ENCODE measurements around the gene CNOT6.

Gene CNOT6

GRCh38 chr5:180598797-180599589, 104.8 kb downstream of the CNOT6 start:
- no peaks in the 10 kb centered on the region for H3K36me3 Mint-ChIP-seq
- ATAC-seq (replicated peaks) = no peak
- peaks cover 0 to 2% of the 10 kb centered on the region in 2 donors for H3K9me3 Mint-ChIP-seq
- no peak for DNase-seq
- H3K4me3 Mint-ChIP-seq = no peak overlapping the region
- no peaks in the 10 kb centered on the region for H3K4me1 Mint-ChIP-seq
- H3K27me3 Mint-ChIP-seq = peaks cover 2 to 11% of the 10 kb centered on the region in 2 donors
- no peak overlapping the region for H3K27ac Mint-ChIP-seq

- Mint-ChIP-seq H3K36me3 (no peaks in the 10 kb centered on the region), H3K27me3 (peaks cover 0 to 6% of the 10 kb centered on the region in 2 donors), H3K4me1 (no peaks in the 10 kb centered on the region), H3K4me3 (no peak overlapping the region), H3K9me3 (peaks cover 0 to 2% of the 10 kb centered on the region in 2 donors), H3K27ac (no peak overlapping the region)
- no peak for ATAC-seq (replicated peaks)
- no peak for DNase-seq
Measured at GRCh38 chr5:180599590-180599914, 105.4 kb downstream of the CNOT6 start.

- H3K27me3 Mint-ChIP-seq = peaks cover 0 to 5% of the 10 kb centered on the region in 2 donors
Measured at GRCh38 chr5:180599981-180600553, 105.9 kb downstream of the CNOT6 start.

GRCh38 chr5:180600554-180601041, 106.4 kb downstream of the CNOT6 start:
- Mint-ChIP-seq H3K27me3 (peaks cover 0 to 5% of the 10 kb centered on the region in 2 donors), H3K9me3 (no peaks in the 10 kb centered on the region), H3K27ac (no peak overlapping the region), H3K4me3 (no peak overlapping the region), H3K36me3 (no peaks in the 10 kb centered on the region), H3K4me1 (no peaks in the 10 kb centered on the region)
- no peak for DNase-seq
- ATAC-seq (replicated peaks) = no peak

More at GRCh38 chr5:180599981-180600553, 105.9 kb downstream of the CNOT6 start:
- ATAC-seq (replicated peaks) = no peak
- no peaks in the 10 kb centered on the region for H3K36me3 Mint-ChIP-seq
- no peaks in the 10 kb centered on the region for H3K9me3 Mint-ChIP-seq
- H3K4me1 Mint-ChIP-seq = no peaks in the 10 kb centered on the region
- H3K4me3 Mint-ChIP-seq = no peak overlapping the region
- no peak for DNase-seq
- no peak overlapping the region for H3K27ac Mint-ChIP-seq

- Mint-ChIP-seq H3K27ac (no peak overlapping the region), H3K4me1 (no peaks in the 10 kb centered on the region), H3K4me3 (no peak overlapping the region), H3K27me3 (peaks cover 0 to 5% of the 10 kb centered on the region in 2 donors), H3K9me3 (no peaks in the 10 kb centered on the region), H3K36me3 (no peaks in the 10 kb centered on the region)
- no peak for ATAC-seq (replicated peaks)
- no peak for DNase-seq
Measured at GRCh38 chr5:180601591-180602480, 107.7 kb downstream of the CNOT6 start.

- Mint-ChIP-seq H3K27me3 (peaks cover 0 to 5% of the 10 kb centered on the region in 2 donors), H3K4me1 (no peaks in the 10 kb centered on the region), H3K36me3 (no peaks in the 10 kb centered on the region), H3K9me3 (no peaks in the 10 kb centered on the region), H3K4me3 (no peak overlapping the region), H3K27ac (no peak overlapping the region)
- DNase-seq (no peak), ATAC-seq (replicated peaks) (no peak)
Measured at GRCh38 chr5:180602481-180603075, 108.4 kb downstream of the CNOT6 start.

GRCh38 chr5:180603076-180603594, 109.0 kb downstream of the CNOT6 start:
- no peak for DNase-seq
- H3K9me3 Mint-ChIP-seq = no peaks in the 10 kb centered on the region
- H3K36me3 Mint-ChIP-seq = no peaks in the 10 kb centered on the region
- no peak overlapping the region for H3K27ac Mint-ChIP-seq
- no peak for ATAC-seq (replicated peaks)
- H3K27me3 Mint-ChIP-seq = peaks cover 0 to 5% of the 10 kb centered on the region in 2 donors
- H3K4me3 Mint-ChIP-seq = no peak overlapping the region
- no peaks in the 10 kb centered on the region for H3K4me1 Mint-ChIP-seq

GRCh38 chr5:180604271-180604670, 110.1 kb downstream of the CNOT6 start:
- ATAC-seq (replicated peaks) (no peak), DNase-seq (no peak)
- Mint-ChIP-seq H3K9me3 (no peaks in the 10 kb centered on the region), H3K4me1 (no peaks in the 10 kb centered on the region), H3K27me3 (peaks cover 0 to 5% of the 10 kb centered on the region in 2 donors), H3K4me3 (no peak overlapping the region), H3K36me3 (no peaks in the 10 kb centered on the region), H3K27ac (no peak overlapping the region)

GRCh38 chr5:180605554-180606214, 111.5 kb downstream of the CNOT6 start:
- H3K4me3 Mint-ChIP-seq = no peak overlapping the region
- no peaks in the 10 kb centered on the region for H3K36me3 Mint-ChIP-seq
- DNase-seq (no peak), ATAC-seq (replicated peaks) (peak; percentile 38 to 61)
- H3K27me3 Mint-ChIP-seq = peaks cover 0 to 3% of the 10 kb centered on the region in 2 donors
- H3K4me1 Mint-ChIP-seq = no peaks in the 10 kb centered on the region
- H3K9me3 Mint-ChIP-seq = no peaks in the 10 kb centered on the region
- H3K27ac Mint-ChIP-seq = no peak overlapping the region

GRCh38 chr5:180606215-180606785, 112.1 kb downstream of the CNOT6 start:
- Mint-ChIP-seq H3K4me1 (no peaks in the 10 kb centered on the region), H3K27ac (no peak overlapping the region), H3K9me3 (no peaks in the 10 kb centered on the region), H3K36me3 (no peaks in the 10 kb centered on the region), H3K27me3 (peaks cover 0 to 3% of the 10 kb centered on the region in 2 donors), H3K4me3 (no peak overlapping the region)
- no peak for DNase-seq
- ATAC-seq (replicated peaks) = no peak

- Mint-ChIP-seq H3K4me1 (no peaks in the 10 kb centered on the region), H3K4me3 (no peak overlapping the region), H3K9me3 (no peaks in the 10 kb centered on the region), H3K27ac (no peak overlapping the region), H3K27me3 (peaks cover 3 to 7% of the 10 kb centered on the region in 2 donors), H3K36me3 (no peaks in the 10 kb centered on the region)
- ATAC-seq (replicated peaks) (no peak), DNase-seq (no peak)
Measured at GRCh38 chr5:180607861-180608571, 113.8 kb downstream of the CNOT6 start.

- Mint-ChIP-seq H3K4me1 (no peaks in the 10 kb centered on the region), H3K9me3 (no peaks in the 10 kb centered on the region), H3K27me3 (peaks cover 3 to 7% of the 10 kb centered on the region in 2 donors), H3K36me3 (no peaks in the 10 kb centered on the region), H3K27ac (no peak overlapping the region), H3K4me3 (no peak overlapping the region)
- DNase-seq (no peak), ATAC-seq (replicated peaks) (no peak)
Measured at GRCh38 chr5:180608572-180609310, 114.6 kb downstream of the CNOT6 start.
